Liver (tissue), 3 donors: ENCODE measurements around the gene SRGAP3.

Experiments used
- ATF3 ChIP-seq: IDR thresholded peaks from 2 replicates; pipeline ENCODE4 v1.6.1; 2016; ENCODE audit warnings: antibody characterized with exemption
- CTCF ChIP-seq: fragments of 150-350 bp; IDR thresholded peaks from 2 replicates; pipeline ENCODE4 v1.5.1; 2017; ENCODE audit warnings: improper control_type of control experiment, low read depth, low read length; ENCODE audit not compliant: missing input control
- FOXA1 ChIP-seq: IDR thresholded peaks from 2 replicates; pipeline ENCODE4 v1.6.1; 2016; ENCODE audit warnings: antibody characterized with exemption
- FOXA2 ChIP-seq: IDR thresholded peaks from 2 replicates; pipeline ENCODE4 v1.6.1; 2016; ENCODE audit warnings: antibody characterized with exemption
- GABPA ChIP-seq, 2 donors: IDR thresholded peaks in 1 of 2; conservative IDR thresholded peaks in 1 of 2; 2 replicates each; pipeline ENCODE4 v1.6.1; 2016; ENCODE audit warnings: antibody characterized with exemption in 2 of 2, mild to moderate bottlenecking in 1 of 2, moderate library complexity in 1 of 2
- JUND ChIP-seq, 2 donors: IDR thresholded peaks; 2 replicates each; pipeline ENCODE4 v1.6.1; 2016; ENCODE audit warnings: antibody characterized with exemption in 2 of 2
- RAD21 ChIP-seq, 2 donors: IDR thresholded peaks; 2 replicates each; pipeline ENCODE4 v1.6.1; 2016; ENCODE audit warnings: antibody characterized with exemption in 2 of 2, mild to moderate bottlenecking in 2 of 2
- TAF1 ChIP-seq: conservative IDR thresholded peaks from 2 replicates; pipeline ENCODE4 v1.6.1; 2016; ENCODE audit warnings: antibody characterized with exemption, mild to moderate bottlenecking
- TF ChIP-seq, protein P1 (sequence below): IDR thresholded peaks from 2 replicates; pipeline ENCODE4 v1.6.1; 2016; ENCODE audit warnings: antibody characterized with exemption
- TF ChIP-seq, protein P2 (sequence below): IDR thresholded peaks from 2 replicates; pipeline ENCODE4 v1.6.1; 2016; ENCODE audit warnings: antibody characterized with exemption, mild to moderate bottlenecking
- TF ChIP-seq, protein P3 (sequence below): IDR thresholded peaks from 2 replicates; pipeline ENCODE4 v1.6.1; 2016; ENCODE audit warnings: antibody characterized with exemption
- donor health status: healthy.
- donor health status: healthy.

- TF ChIP-seq CTCF (no peak), ATF3 (no peak), FOXA2 (no peak), RAD21 (IDR thresholded peaks at IDR 0.05) (no peak), TAF1 (no peak), FOXA1 (no peak), JUND (IDR thresholded peaks at IDR 0.05) (no peak), GABPA (IDR thresholded peaks at IDR 0.05 in 1 of 2, conservative IDR thresholded peaks at IDR 0.05 in 1 of 2) (no peak)
- TF ChIP-seq, protein P1, sequence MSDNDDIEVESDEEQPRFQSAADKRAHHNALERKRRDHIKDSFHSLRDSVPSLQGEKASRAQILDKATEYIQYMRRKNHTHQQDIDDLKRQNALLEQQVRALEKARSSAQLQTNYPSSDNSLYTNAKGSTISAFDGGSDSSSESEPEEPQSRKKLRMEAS = no peak
- TF ChIP-seq, protein P2, sequence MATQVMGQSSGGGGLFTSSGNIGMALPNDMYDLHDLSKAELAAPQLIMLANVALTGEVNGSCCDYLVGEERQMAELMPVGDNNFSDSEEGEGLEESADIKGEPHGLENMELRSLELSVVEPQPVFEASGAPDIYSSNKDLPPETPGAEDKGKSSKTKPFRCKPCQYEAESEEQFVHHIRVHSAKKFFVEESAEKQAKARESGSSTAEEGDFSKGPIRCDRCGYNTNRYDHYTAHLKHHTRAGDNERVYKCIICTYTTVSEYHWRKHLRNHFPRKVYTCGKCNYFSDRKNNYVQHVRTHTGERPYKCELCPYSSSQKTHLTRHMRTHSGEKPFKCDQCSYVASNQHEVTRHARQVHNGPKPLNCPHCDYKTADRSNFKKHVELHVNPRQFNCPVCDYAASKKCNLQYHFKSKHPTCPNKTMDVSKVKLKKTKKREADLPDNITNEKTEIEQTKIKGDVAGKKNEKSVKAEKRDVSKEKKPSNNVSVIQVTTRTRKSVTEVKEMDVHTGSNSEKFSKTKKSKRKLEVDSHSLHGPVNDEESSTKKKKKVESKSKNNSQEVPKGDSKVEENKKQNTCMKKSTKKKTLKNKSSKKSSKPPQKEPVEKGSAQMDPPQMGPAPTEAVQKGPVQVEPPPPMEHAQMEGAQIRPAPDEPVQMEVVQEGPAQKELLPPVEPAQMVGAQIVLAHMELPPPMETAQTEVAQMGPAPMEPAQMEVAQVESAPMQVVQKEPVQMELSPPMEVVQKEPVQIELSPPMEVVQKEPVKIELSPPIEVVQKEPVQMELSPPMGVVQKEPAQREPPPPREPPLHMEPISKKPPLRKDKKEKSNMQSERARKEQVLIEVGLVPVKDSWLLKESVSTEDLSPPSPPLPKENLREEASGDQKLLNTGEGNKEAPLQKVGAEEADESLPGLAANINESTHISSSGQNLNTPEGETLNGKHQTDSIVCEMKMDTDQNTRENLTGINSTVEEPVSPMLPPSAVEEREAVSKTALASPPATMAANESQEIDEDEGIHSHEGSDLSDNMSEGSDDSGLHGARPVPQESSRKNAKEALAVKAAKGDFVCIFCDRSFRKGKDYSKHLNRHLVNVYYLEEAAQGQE = no peak
- TF ChIP-seq, protein P3, sequence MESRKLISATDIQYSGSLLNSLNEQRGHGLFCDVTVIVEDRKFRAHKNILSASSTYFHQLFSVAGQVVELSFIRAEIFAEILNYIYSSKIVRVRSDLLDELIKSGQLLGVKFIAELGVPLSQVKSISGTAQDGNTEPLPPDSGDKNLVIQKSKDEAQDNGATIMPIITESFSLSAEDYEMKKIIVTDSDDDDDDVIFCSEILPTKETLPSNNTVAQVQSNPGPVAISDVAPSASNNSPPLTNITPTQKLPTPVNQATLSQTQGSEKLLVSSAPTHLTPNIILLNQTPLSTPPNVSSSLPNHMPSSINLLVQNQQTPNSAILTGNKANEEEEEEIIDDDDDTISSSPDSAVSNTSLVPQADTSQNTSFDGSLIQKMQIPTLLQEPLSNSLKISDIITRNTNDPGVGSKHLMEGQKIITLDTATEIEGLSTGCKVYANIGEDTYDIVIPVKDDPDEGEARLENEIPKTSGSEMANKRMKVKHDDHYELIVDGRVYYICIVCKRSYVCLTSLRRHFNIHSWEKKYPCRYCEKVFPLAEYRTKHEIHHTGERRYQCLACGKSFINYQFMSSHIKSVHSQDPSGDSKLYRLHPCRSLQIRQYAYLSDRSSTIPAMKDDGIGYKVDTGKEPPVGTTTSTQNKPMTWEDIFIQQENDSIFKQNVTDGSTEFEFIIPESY = no peak
Measured at GRCh38 chr3:8994226-8994625, 255.2 kb downstream of the SRGAP3 start.
